GM12878 (cell line): ENCODE data around the gene CIRBP. TPM values are rescaled to one million over a fixed set of nuclear protein-coding genes. Genes with fewer than 3 reads are reported as not detected.
A peak's percentile ranks its signal among the peaks of the same experiment; 100 is the strongest.

ENCODE experiments used
- CEBPB ChIP-seq, 2 experiments: fragments of 150-350 bp in 1 of 2; IDR thresholded peaks; 2 replicates each; pipeline ENCODE4 v1.6.1; 2012 to 2014; ENCODE audit warnings: low read depth in 2 of 2, low read length in 2 of 2, borderline replicate concordance in 1 of 2, inconsistent platforms in 1 of 2
- EED ChIP-seq: sonication (generic); IDR thresholded peaks from 2 replicates; pipeline ENCODE4 v1.6.1; 2016; ENCODE audit warnings: antibody characterized with exemption, low read depth
- FOXM1 ChIP-seq: IDR thresholded peaks from 2 replicates; pipeline ENCODE4 v1.6.1; 2012; ENCODE audit warnings: low read depth, mild to moderate bottlenecking, inconsistent platforms, low read length, moderate library complexity
- GABPA ChIP-seq: IDR thresholded peaks from 2 replicates; pipeline ENCODE4 v1.6.1; 2014; ENCODE audit warnings: antibody characterized with exemption, low read depth, mild to moderate bottlenecking, inconsistent platforms
- GATAD2B ChIP-seq: fragments of 450-650 bp; conservative IDR thresholded peaks from 2 replicates; pipeline ENCODE4 v1.6.1; 2017; ENCODE audit warnings: low read depth, mild to moderate bottlenecking, moderate library complexity
- HCFC1 ChIP-seq: fragments of 150-350 bp; IDR thresholded peaks from 2 replicates; pipeline ENCODE4 v1.6.1; 2014; ENCODE audit warnings: low read length
- MAX ChIP-seq: IDR thresholded peaks from 2 replicates; pipeline ENCODE4 v1.6.1; 2012; ENCODE audit warnings: low read depth, low read length, improper control_type of control experiment
- MYB ChIP-seq: fragments of 150-350 bp; IDR thresholded peaks from 2 replicates; pipeline ENCODE4 v1.6.1; 2014; ENCODE audit warnings: mild to moderate bottlenecking, low read depth, low read length, borderline replicate concordance
- POLR2AphosphoS2 ChIP-seq: IDR thresholded peaks from 2 replicates; pipeline ENCODE4 v1.6.1; 2011; ENCODE audit warnings: low read depth, mild to moderate bottlenecking, low read length, improper control_type of control experiment, moderate library complexity
- RUNX3 ChIP-seq: IDR thresholded peaks from 2 replicates; pipeline ENCODE4 v1.6.1; 2012; ENCODE audit warnings: low read length, inconsistent platforms
- SMAD5 ChIP-seq: IDR thresholded peaks from 2 replicates; pipeline ENCODE4 v1.6.1; 2016; ENCODE audit warnings: antibody characterized with exemption, low read depth
- SP1 ChIP-seq: IDR thresholded peaks from one replicate; pipeline ENCODE4 v1.6.1; 2011; ENCODE audit warnings: low read depth, low read length
- STAT1 ChIP-seq: fragments of 450-650 bp; conservative IDR thresholded peaks from 2 replicates; pipeline ENCODE4 v1.6.1; 2014; ENCODE audit warnings: antibody characterized with exemption, mild to moderate bottlenecking
- TCF7 ChIP-seq: IDR thresholded peaks from 2 replicates; pipeline ENCODE4 v1.6.1; 2014; ENCODE audit warnings: antibody characterized with exemption, borderline replicate concordance
- ZNF217 ChIP-seq: fragments of 450-650 bp; IDR thresholded peaks from 2 replicates; pipeline ENCODE4 v1.6.1; 2017; ENCODE audit warnings: antibody characterized with exemption, mild to moderate bottlenecking
- polyA plus RNA-seq, 11 experiments: library from polyadenylated mRNA; depleted of rRNA in 4 of 11; unstranded in 6 of 11; stranded (reverse) in 5 of 11; fragments of >200 nt; fragmentation: Nextera tagmentation in 4 of 11; fragmentation: Illumina TruSeq in 1 of 11; extraction: Ambion mirVana in 4 of 11; extraction: Trizol in 1 of 11; gene quantifications; 1 replicate in 1 of 11; 2 replicates in 10 of 11; pipeline versions ENCODE4 v1.2.1 to v1.2.3, GENCODE V29; 2011 to 2016; ENCODE audit warnings: inconsistent platforms in 2 of 11, missing spikeins in 2 of 11, low read depth in 1 of 11
- total RNA-seq, 4 experiments: library from RNA; depleted of rRNA in 3 of 4; stranded (reverse); fragments of >200 nt in 3 of 4; fragmentation: Illumina TruSeq in 1 of 4; extraction: Trizol in 1 of 4; gene quantifications; 2 replicates each; pipeline versions ENCODE4 v1.2.1 to v1.2.3, GENCODE V29; 2013 to 2021
- TF ChIP-seq, protein P1 (sequence below): fragments of 450-650 bp; IDR thresholded peaks from 2 replicates; pipeline ENCODE4 v1.6.1; 2017; ENCODE audit warnings: mild to moderate bottlenecking, low read depth, inconsistent platforms; ENCODE audit not compliant: poor library complexity, severe bottlenecking
- TF ChIP-seq, protein P2 (sequence below): IDR thresholded peaks from 2 replicates; pipeline ENCODE4 v1.6.1; 2012; ENCODE audit warnings: low read length, inconsistent platforms
- TF ChIP-seq, protein P3 (sequence below): IDR thresholded peaks from 2 replicates; pipeline ENCODE4 v1.6.1; 2011; ENCODE audit warnings: low read depth, mild to moderate bottlenecking, low read length, moderate library complexity, borderline replicate concordance; ENCODE audit errors: extremely low read depth
- TF ChIP-seq, protein P4 (sequence below), 3 experiments: IDR thresholded peaks in 2 of 3; conservative IDR thresholded peaks in 1 of 3; 2 replicates each; pipeline ENCODE4 v1.5.1; 2011; ENCODE audit warnings: low read depth in 3 of 3, low read length in 3 of 3, mild to moderate bottlenecking in 3 of 3, control low read depth in 2 of 3, moderate library complexity in 2 of 3, inconsistent platforms in 1 of 3, mixed read lengths in 1 of 3; ENCODE audit not compliant: control insufficient read depth in 2 of 3, insufficient read depth in 1 of 3; ENCODE audit errors: extremely low read depth in 1 of 3
- TF ChIP-seq, protein P5 (sequence below): fragments of 450-650 bp; IDR thresholded peaks from 2 replicates; pipeline ENCODE4 v1.6.1; 2017; ENCODE audit warnings: mild to moderate bottlenecking, moderate library complexity

The CIRBP gene
- total and polyA plus RNA-seq, 10 of the 15 experiments (the other 5 are each of a cell fraction or from before 2014, with no cell fraction given), result 27.6 to 335 (median 229) TPM

GRCh38 chr19:1250437-1251260, 18.5 kb upstream of the CIRBP start (continued):
- TF ChIP-seq, protein P1, sequence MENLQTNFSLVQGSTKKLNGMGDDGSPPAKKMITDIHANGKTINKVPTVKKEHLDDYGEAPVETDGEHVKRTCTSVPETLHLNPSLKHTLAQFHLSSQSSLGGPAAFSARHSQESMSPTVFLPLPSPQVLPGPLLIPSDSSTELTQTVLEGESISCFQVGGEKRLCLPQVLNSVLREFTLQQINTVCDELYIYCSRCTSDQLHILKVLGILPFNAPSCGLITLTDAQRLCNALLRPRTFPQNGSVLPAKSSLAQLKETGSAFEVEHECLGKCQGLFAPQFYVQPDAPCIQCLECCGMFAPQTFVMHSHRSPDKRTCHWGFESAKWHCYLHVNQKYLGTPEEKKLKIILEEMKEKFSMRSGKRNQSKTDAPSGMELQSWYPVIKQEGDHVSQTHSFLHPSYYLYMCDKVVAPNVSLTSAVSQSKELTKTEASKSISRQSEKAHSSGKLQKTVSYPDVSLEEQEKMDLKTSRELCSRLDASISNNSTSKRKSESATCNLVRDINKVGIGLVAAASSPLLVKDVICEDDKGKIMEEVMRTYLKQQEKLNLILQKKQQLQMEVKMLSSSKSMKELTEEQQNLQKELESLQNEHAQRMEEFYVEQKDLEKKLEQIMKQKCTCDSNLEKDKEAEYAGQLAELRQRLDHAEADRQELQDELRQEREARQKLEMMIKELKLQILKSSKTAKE, result no peak
- no peak for TF ChIP-seq GABPA
- TF ChIP-seq, protein P2, sequence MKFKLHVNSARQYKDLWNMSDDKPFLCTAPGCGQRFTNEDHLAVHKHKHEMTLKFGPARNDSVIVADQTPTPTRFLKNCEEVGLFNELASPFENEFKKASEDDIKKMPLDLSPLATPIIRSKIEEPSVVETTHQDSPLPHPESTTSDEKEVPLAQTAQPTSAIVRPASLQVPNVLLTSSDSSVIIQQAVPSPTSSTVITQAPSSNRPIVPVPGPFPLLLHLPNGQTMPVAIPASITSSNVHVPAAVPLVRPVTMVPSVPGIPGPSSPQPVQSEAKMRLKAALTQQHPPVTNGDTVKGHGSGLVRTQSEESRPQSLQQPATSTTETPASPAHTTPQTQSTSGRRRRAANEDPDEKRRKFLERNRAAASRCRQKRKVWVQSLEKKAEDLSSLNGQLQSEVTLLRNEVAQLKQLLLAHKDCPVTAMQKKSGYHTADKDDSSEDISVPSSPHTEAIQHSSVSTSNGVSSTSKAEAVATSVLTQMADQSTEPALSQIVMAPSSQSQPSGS, result no peak
- no peak for TF ChIP-seq MYB
- TF ChIP-seq, protein P3, sequence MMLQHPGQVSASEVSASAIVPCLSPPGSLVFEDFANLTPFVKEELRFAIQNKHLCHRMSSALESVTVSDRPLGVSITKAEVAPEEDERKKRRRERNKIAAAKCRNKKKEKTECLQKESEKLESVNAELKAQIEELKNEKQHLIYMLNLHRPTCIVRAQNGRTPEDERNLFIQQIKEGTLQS, result no peak
- peak; percentile 77 for TF ChIP-seq GATAD2B
- no peak for TF ChIP-seq SMAD5
- TF ChIP-seq, protein P4, sequence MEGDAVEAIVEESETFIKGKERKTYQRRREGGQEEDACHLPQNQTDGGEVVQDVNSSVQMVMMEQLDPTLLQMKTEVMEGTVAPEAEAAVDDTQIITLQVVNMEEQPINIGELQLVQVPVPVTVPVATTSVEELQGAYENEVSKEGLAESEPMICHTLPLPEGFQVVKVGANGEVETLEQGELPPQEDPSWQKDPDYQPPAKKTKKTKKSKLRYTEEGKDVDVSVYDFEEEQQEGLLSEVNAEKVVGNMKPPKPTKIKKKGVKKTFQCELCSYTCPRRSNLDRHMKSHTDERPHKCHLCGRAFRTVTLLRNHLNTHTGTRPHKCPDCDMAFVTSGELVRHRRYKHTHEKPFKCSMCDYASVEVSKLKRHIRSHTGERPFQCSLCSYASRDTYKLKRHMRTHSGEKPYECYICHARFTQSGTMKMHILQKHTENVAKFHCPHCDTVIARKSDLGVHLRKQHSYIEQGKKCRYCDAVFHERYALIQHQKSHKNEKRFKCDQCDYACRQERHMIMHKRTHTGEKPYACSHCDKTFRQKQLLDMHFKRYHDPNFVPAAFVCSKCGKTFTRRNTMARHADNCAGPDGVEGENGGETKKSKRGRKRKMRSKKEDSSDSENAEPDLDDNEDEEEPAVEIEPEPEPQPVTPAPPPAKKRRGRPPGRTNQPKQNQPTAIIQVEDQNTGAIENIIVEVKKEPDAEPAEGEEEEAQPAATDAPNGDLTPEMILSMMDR (IDR thresholded peaks at IDR 0.05 in 2 of 3, conservative IDR thresholded peaks at IDR 0.05 in 1 of 3; ENCODE audit: control insufficient read depth in 2 of 3, extremely low read depth in 1 of 3, insufficient read depth in 1 of 3, low read depth in 3 of 3, low read length in 3 of 3), result no peak
- TF ChIP-seq TCF7, result no peak
- peak; percentile 43; the same call in 1 of the 2 replicates for TF ChIP-seq ZNF217
- TF ChIP-seq SP1, result no peak
- no peak for TF ChIP-seq MAX
- no peak for TF ChIP-seq CEBPB (IDR thresholded peaks at IDR 0.05; ENCODE audit: borderline replicate concordance in 1 of 2, low read depth in 2 of 2, low read length in 2 of 2)
- TF ChIP-seq HCFC1, result no peak
- TF ChIP-seq FOXM1, result no peak
- TF ChIP-seq EED, result no peak
- TF ChIP-seq RUNX3, result no peak
- TF ChIP-seq STAT1, result no peak
- TF ChIP-seq, protein P5, sequence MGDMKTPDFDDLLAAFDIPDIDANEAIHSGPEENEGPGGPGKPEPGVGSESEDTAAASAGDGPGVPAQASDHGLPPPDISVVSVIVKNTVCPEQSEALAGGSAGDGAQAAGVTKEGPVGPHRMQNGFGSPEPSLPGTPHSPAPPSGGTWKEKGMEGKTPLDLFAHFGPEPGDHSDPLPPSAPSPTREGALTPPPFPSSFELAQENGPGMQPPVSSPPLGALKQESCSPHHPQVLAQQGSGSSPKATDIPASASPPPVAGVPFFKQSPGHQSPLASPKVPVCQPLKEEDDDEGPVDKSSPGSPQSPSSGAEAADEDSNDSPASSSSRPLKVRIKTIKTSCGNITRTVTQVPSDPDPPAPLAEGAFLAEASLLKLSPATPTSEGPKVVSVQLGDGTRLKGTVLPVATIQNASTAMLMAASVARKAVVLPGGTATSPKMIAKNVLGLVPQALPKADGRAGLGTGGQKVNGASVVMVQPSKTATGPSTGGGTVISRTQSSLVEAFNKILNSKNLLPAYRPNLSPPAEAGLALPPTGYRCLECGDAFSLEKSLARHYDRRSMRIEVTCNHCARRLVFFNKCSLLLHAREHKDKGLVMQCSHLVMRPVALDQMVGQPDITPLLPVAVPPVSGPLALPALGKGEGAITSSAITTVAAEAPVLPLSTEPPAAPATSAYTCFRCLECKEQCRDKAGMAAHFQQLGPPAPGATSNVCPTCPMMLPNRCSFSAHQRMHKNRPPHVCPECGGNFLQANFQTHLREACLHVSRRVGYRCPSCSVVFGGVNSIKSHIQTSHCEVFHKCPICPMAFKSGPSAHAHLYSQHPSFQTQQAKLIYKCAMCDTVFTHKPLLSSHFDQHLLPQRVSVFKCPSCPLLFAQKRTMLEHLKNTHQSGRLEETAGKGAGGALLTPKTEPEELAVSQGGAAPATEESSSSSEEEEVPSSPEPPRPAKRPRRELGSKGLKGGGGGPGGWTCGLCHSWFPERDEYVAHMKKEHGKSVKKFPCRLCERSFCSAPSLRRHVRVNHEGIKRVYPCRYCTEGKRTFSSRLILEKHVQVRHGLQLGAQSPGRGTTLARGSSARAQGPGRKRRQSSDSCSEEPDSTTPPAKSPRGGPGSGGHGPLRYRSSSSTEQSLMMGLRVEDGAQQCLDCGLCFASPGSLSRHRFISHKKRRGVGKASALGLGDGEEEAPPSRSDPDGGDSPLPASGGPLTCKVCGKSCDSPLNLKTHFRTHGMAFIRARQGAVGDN, result 0 out of 2 replicates have a peak, but pooled peaks have one; percentile 39
- TF ChIP-seq POLR2AphosphoS2, result no peak
